PFSK-1 (cell line): ENCODE data around the gene SLC22A3.

Experiments used
- FOXP2 ChIP-seq: optimal IDR thresholded peaks from 2 replicates; pipeline ENCODE3; 2011; ENCODE audit warnings: borderline replicate concordance, control low read depth, inconsistent platforms; ENCODE audit not compliant: insufficient read depth; ENCODE audit errors: extremely low read length, extremely low read depth
- POLR2AphosphoS5 ChIP-seq: IDR thresholded peaks from 2 replicates; pipeline ENCODE4 v1.6.1; 2012; ENCODE audit warnings: low read depth, mild to moderate bottlenecking, control low read depth, low read length, moderate library complexity
- REST ChIP-seq, 2 experiments: IDR thresholded peaks; 2 replicates each; pipeline versions ENCODE4 v1.6.1 to v1.8.0; 2011 to 2012; ENCODE audit warnings: low read depth in 2 of 2, low read length in 2 of 2, control low read depth in 1 of 2, inconsistent platforms in 1 of 2, mild to moderate bottlenecking in 1 of 2, moderate library complexity in 1 of 2; ENCODE audit not compliant: insufficient read depth in 1 of 2
- TAF1 ChIP-seq: IDR thresholded peaks from 2 replicates; pipeline ENCODE4 v1.6.1; 2012; ENCODE audit warnings: low read length, control low read depth, borderline replicate concordance; ENCODE audit not compliant: insufficient read depth

GRCh38 chr6:160445130-160445529, 97.0 kb downstream of the SLC22A3 start:
- TF ChIP-seq POLR2AphosphoS5 (no peak), REST (IDR thresholded peaks at IDR 0.05; ENCODE audit: insufficient read depth in 1 of 2, low read depth in 2 of 2, low read length in 2 of 2) (no peak), FOXP2 (no peak), TAF1 (no peak)
